GM21367 (cell line): Measurements from ENCODE around the gene FAM50A.
"Not testable (repeated sequence)": the region's sequence is repeated elsewhere in the genome, so short reads cannot be mapped to it uniquely, and the experiment has no call there.

Experiments used
- ATAC-seq: cut with Tn5 transposase; IDR thresholded peaks from one replicate; pipeline ENCODE4 v1.9.1; 2021; ENCODE audit not compliant: unreplicated experiment

Gene FAM50A

GRCh38 chrX:154443992-154444754, at the start of gene FAM50A:
TSS of gene FAM50A (plus strand) at chrX:154444141. CDS start at chrX:154444236, 95 bp downstream.
- ATAC-seq = peak; percentile 63

GRCh38 chrX:154396363-154396762, 47.6 kb upstream of the FAM50A start:
- not testable (repeated sequence) for ATAC-seq

GRCh38 chrX:154396973-154397887, 46.7 kb upstream of the FAM50A start:
- peak; percentile 50 for ATAC-seq

- peak; percentile 65 for ATAC-seq
These were observed 45.9 kb upstream of the FAM50A start, which contains the start of gene RPL10 for GRCh38 chrX:154397888-154398667. TSS of gene RPL10 (plus strand) at chrX:154398377. CDS start at chrX:154398520, 143 bp downstream.

GRCh38 chrX:154398668-154399526, 45.0 kb upstream of the FAM50A start:
- no peak for ATAC-seq

- ATAC-seq = no peak
These were observed 44.2 kb upstream of the FAM50A start for GRCh38 chrX:154399527-154400368.

GRCh38 chrX:154400369-154400817, 43.5 kb upstream of the FAM50A start:
- not testable (repeated sequence) for ATAC-seq

- no peak for ATAC-seq
These were observed 42.7 kb upstream of the FAM50A start for GRCh38 chrX:154401045-154401799.

- no peak for ATAC-seq
These were observed 41.9 kb upstream of the FAM50A start for GRCh38 chrX:154401918-154402621.

GRCh38 chrX:154402622-154403127, 41.3 kb upstream of the FAM50A start:
- no peak for ATAC-seq

- ATAC-seq = no peak
These were observed 40.7 kb upstream of the FAM50A start for GRCh38 chrX:154403192-154403591.

- no peak for ATAC-seq
These were observed 40.1 kb upstream of the FAM50A start for GRCh38 chrX:154403858-154404257.

GRCh38 chrX:154404625-154405192, 39.2 kb upstream of the FAM50A start:
- ATAC-seq = no peak

- ATAC-seq = no peak
These were observed 35.2 kb upstream of the FAM50A start for GRCh38 chrX:154408659-154409221.

- peak; percentile 42 for ATAC-seq
These were observed 34.6 kb upstream of the FAM50A start, which contains the start of gene DNASE1L1 for GRCh38 chrX:154409222-154409871. TSS of gene DNASE1L1 (minus strand) at chrX:154409254. CDS start at chrX:154405568, 3,686 bp downstream.

- no peak for ATAC-seq
These were observed 32.0 kb upstream of the FAM50A start for GRCh38 chrX:154411981-154412340.
